ENCODE data around the gene ERMN.

ERMN gene

GRCh38 chr2:157333304-157334047 is 7.9 kb upstream of the ERMN start:
- intact Hi-C loops (cut with DNase I), result loop anchor here (10.0 kb wide), 1 partner anchor 161 kb away; no protein-coding TSS in a partner anchor

GRCh38 chr2:157329524-157329923 is 3.9 kb upstream of the ERMN start:
- intact Hi-C loops (cut with DNase I), result no loop called here
- DNase-seq, result peak in 1 of 10 donors; percentile 51

More at GRCh38 chr2:157333304-157334047, 7.9 kb upstream of the ERMN start:
- no peak for DNase-seq

- intact Hi-C loops (cut with DNase I), result no loop called here
These were observed 2.2 kb upstream of the ERMN start for GRCh38 chr2:157327621-157328500.

GRCh38 chr2:157327200-157327599 is 1.6 kb upstream of the ERMN start:
- intact Hi-C loops (cut with DNase I), result no loop called here
- no peak for DNase-seq

More at GRCh38 chr2:157327621-157328500, 2.2 kb upstream of the ERMN start:
- DNase-seq, result peak; percentile 60 to 97 (median 90)

GRCh38 chr2:157326698-157327097 is 1.1 kb upstream of the ERMN start:
- intact Hi-C loops (cut with DNase I), result no loop called here
- no peak for DNase-seq

GRCh38 chr2:157324331-157324843 is 1.2 kb downstream of the ERMN start:
- intact Hi-C loops (cut with DNase I), result no loop called here
- no peak for DNase-seq

GRCh38 chr2:157322432-157322831 is 3.2 kb downstream of the ERMN start:
- intact Hi-C loops (cut with DNase I), result no loop called here
- no peak for DNase-seq

GRCh38 chr2:157321466-157321865 is 4.2 kb downstream of the ERMN start:
- intact Hi-C loops (cut with DNase I), result no loop called here
- DNase-seq, result no peak

- intact Hi-C loops (cut with DNase I), result no loop called here
- DNase-seq, result no peak
These were observed 5.2 kb downstream of the ERMN start for GRCh38 chr2:157320409-157320808.

GRCh38 chr2:157319795-157320194 is 5.8 kb downstream of the ERMN start:
- DNase-seq, result no peak
- intact Hi-C loops (cut with DNase I), result no loop called here

GRCh38 chr2:157318884-157319283 is 6.7 kb downstream of the ERMN start:
- no peak for DNase-seq
- intact Hi-C loops (cut with DNase I), result no loop called here

GRCh38 chr2:157315901-157316300 is 9.7 kb downstream of the ERMN start:
- peak in 1 of 10 donors; percentile 21 for DNase-seq
- intact Hi-C loops (cut with DNase I), result no loop called here

- intact Hi-C loops (cut with DNase I), result no loop called here
- DNase-seq, result no peak
These were observed 12.6 kb downstream of the ERMN start for GRCh38 chr2:157312866-157313486.

GRCh38 chr2:157311706-157312105 is 13.9 kb downstream of the ERMN start:
- intact Hi-C loops (cut with DNase I), result no loop called here
- no peak for DNase-seq

- intact Hi-C loops (cut with DNase I), result loop anchor here (10.0 kb wide), 1 partner anchor 185 kb away; no protein-coding TSS in a partner anchor
- no peak for DNase-seq
These were observed 15.7 kb downstream of the ERMN start for GRCh38 chr2:157309878-157310277.

GRCh38 chr2:157307021-157307420 is 18.6 kb downstream of the ERMN start:
- intact Hi-C loops (cut with DNase I), result loop anchor here (10.0 kb wide), 1 partner anchor 188 kb away; no protein-coding TSS in a partner anchor
- no peak for DNase-seq

GRCh38 chr2:157305723-157306110 is 19.9 kb downstream of the ERMN start:
- no peak for DNase-seq
- intact Hi-C loops (cut with DNase I), result loop anchor here (10.0 kb wide), 1 partner anchor 189 kb away; no protein-coding TSS in a partner anchor

- intact Hi-C loops (cut with DNase I), result loop anchor here (5.0 to 10.0 kb wide), 2 partner anchors 190 to 292 kb away; no protein-coding TSS in a partner anchor
- no peak for DNase-seq
These were observed 20.6 kb downstream of the ERMN start for GRCh38 chr2:157304811-157305722.

GRCh38 chr2:157303612-157304011 is 22.0 kb downstream of the ERMN start:
- intact Hi-C loops (cut with DNase I), result loop anchor here (2.0 to 10.0 kb wide), 3 partner anchors 33 to 294 kb away; no protein-coding TSS in a partner anchor
- DNase-seq, result no peak
